SK-N-SH treated with all-trans-retinoic acid at 6 μM for 48 hours (cell line): ENCODE data around the gene CDH4.

Experiments
- CSDC2 ChIP-seq: fragments of 250-450 bp; sonication (Bioruptor Pico); IDR thresholded peaks from 2 replicates; pipeline ENCODE4 v1.5.0; 2020; ENCODE audit warnings: mild to moderate bottlenecking, moderate library complexity
- RARB ChIP-seq: fragments of 250-450 bp; sonication (Bioruptor Pico); IDR thresholded peaks from 2 replicates; pipeline ENCODE4 v1.8.0; 2021; ENCODE audit warnings: mild to moderate bottlenecking, moderate library complexity
- TSHZ2 ChIP-seq: fragments of 250-450 bp; sonication (Bioruptor Pico); IDR thresholded peaks from 2 replicates; pipeline ENCODE4 v1.5.0; 2020; ENCODE audit warnings: mild to moderate bottlenecking, moderate library complexity
- ZFP30 ChIP-seq: fragments of 450-650 bp; formaldehyde crosslinking; IDR thresholded peaks from 2 replicates; pipeline ENCODE4 v1.5.0; 2022; ENCODE audit warnings: mild to moderate bottlenecking, moderate library complexity

GRCh38 chr20:61690993-61691838 lies 439.2 kb downstream of the CDH4 start:
- TF ChIP-seq TSHZ2 (CRISPR knock-in tag), result no peak
- no peak for TF ChIP-seq RARB (CRISPR knock-in tag)
- no peak for TF ChIP-seq ZFP30
- no peak for TF ChIP-seq CSDC2 (CRISPR knock-in tag)
